OCI-M2 (cell line): ENCODE measurements around the gene MAD2L2.

Experiments used
- DNase-seq: peaks from one replicate; lab custom pipeline; 2025; ENCODE audit not compliant: unreplicated experiment; lab: John Stamatoyannopoulos, UW

The MAD2L2 gene

GRCh38 chr1:11705596-11705995, 24.6 kb upstream of the MAD2L2 start:
- DNase-seq = no peak

GRCh38 chr1:11704691-11705475, 23.9 kb upstream of the MAD2L2 start:
- DNase-seq = no peak

- DNase-seq = no peak
These were observed 23.2 kb upstream of the MAD2L2 start for GRCh38 chr1:11704194-11704529.

- DNase-seq = no peak
These were observed 22.6 kb upstream of the MAD2L2 start for GRCh38 chr1:11703357-11704193.

- no peak for DNase-seq
These were observed 21.2 kb upstream of the MAD2L2 start for GRCh38 chr1:11701981-11702803.

GRCh38 chr1:11701551-11701961, 20.6 kb upstream of the MAD2L2 start:
- DNase-seq = no peak

GRCh38 chr1:11700601-11701467, 19.9 kb upstream of the MAD2L2 start:
- no peak for DNase-seq

GRCh38 chr1:11697893-11698210, 16.9 kb upstream of the MAD2L2 start:
- DNase-seq = no peak

- no peak for DNase-seq
These were observed 16.4 kb upstream of the MAD2L2 start for GRCh38 chr1:11697188-11697892.

- no peak for DNase-seq
These were observed 14.9 kb upstream of the MAD2L2 start for GRCh38 chr1:11695861-11696260.

- DNase-seq = no peak
These were observed 13.0 kb upstream of the MAD2L2 start for GRCh38 chr1:11693917-11694316.

GRCh38 chr1:11693024-11693590, 12.2 kb upstream of the MAD2L2 start:
- DNase-seq = no peak

- no peak for DNase-seq
These were observed 11.2 kb upstream of the MAD2L2 start for GRCh38 chr1:11691928-11692711.

GRCh38 chr1:11691302-11691914, 10.5 kb upstream of the MAD2L2 start, which contains the start of gene DRAXIN:
Gene DRAXIN, plus strand, starts transcription at chr1:11691710. Its CDS starts 14,549 bp downstream, at chr1:11706259.
- DNase-seq = no peak

GRCh38 chr1:11690397-11691301, 9.7 kb upstream of the MAD2L2 start:
- no peak for DNase-seq

GRCh38 chr1:11688506-11688905, 7.6 kb upstream of the MAD2L2 start:
- no peak for DNase-seq

- no peak for DNase-seq
These were observed 4.3 kb upstream of the MAD2L2 start for GRCh38 chr1:11685210-11685752.
